ENCODE results near the gene SUMO2. TPM values are rescaled to one million over a fixed set of nuclear protein-coding genes. Genes with fewer than 3 reads are reported as not detected.

The SUMO2 gene
- total and polyA plus RNA-seq, 9 of the 15 experiments (the other 6 are each of a cell fraction or from before 2014, with no cell fraction given): 157 to 733 (median 419) TPM

- WGBS (ENCODE audit: insufficient coverage, low coverage, missing lambda C conversion rate): 77% methylated on average over 3 of the region's 3 CpGs
- no peak for TF ChIP-seq ZBED1 (IDR thresholded peaks at IDR 0.05)
- 0 out of 2 replicates have a peak, but pooled peaks have one; percentile 21 for TF ChIP-seq POLR2A (conservative IDR thresholded peaks at IDR 0.05)
- POLR2A ChIA-PET: interaction anchor here (0.7 to 4.3 kb wide), 8 partner anchors 8 to 259 kb away, joined by 3 to 25 read pairs (median 5); partner anchors contain the start of genes GGA3 and NUP85
Measured at GRCh38 chr17:75219815-75220214, 37.1 kb upstream of the SUMO2 start.

GRCh38 chr17:75218131-75218530 is 35.4 kb upstream of the SUMO2 start:
- FAIRE-seq: no peak
- no peaks in the 10 kb centered on the region for H3K27me3 ChIP-seq (ENCODE audit: control insufficient read depth in 2 of 2, insufficient read depth in 2 of 2, low read length in 2 of 2)
- H3K79me2 ChIP-seq (ENCODE audit: control insufficient read depth, insufficient read depth, low read length): 0 out of 3 replicates have a peak, but pooled peaks cover 5% of the 10 kb centered on the region
- ChIA-PET CTCF (ENCODE audit: low intra/inter-chr PET ratio) (no interaction called here), POLR2A (interaction anchor here (0.6 to 4.3 kb wide), 8 partner anchors 9 to 104 kb away, joined by 3 to 30 read pairs (median 4); partner anchors contain the start of gene NUP85)
- BruUV-seq (replicated peaks): no TSS peak
- no peak overlapping the region for H2AFZ ChIP-seq (ENCODE audit: low read depth, low read length)
- in situ Hi-C loops (cut with MboI): no loop called here
- no peak overlapping the region for H3K9ac ChIP-seq (ENCODE audit: insufficient read depth in 1 of 2, low read depth in 2 of 2, low read length in 2 of 2)
- no peak for ATAC-seq
- no peaks in the 10 kb centered on the region for H3K4me1 ChIP-seq (replicated peaks in 1 of 2; ENCODE audit: control insufficient read depth in 2 of 2, insufficient read depth in 2 of 2, low read length in 2 of 2)
- H3K9me1 ChIP-seq (ENCODE audit: control insufficient read depth, insufficient read depth, low read length): no peaks in the 10 kb centered on the region
- H3K27ac ChIP-seq (ENCODE audit: extremely low read depth, low read depth, low read length): no peak overlapping the region
- no peak for TF ChIP-seq ZNF175 (CRISPR knock-in tag; IDR thresholded peaks at IDR 0.05; ENCODE audit: low read depth)
- H3K4me3 ChIP-seq: no peak overlapping the region
- no peak for DNase-seq (ENCODE audit: extremely low read depth in 1 of 4, low spot score in 3 of 4)
- peaks cover 75% of the 10 kb centered on the region for H3K36me3 ChIP-seq (ENCODE audit: control insufficient read depth, insufficient read depth, low read length)
- intact Hi-C loops (cut with micrococcal nuclease): no loop called here
- H3K4me2 ChIP-seq (ENCODE audit: insufficient read depth, low read length): no peak overlapping the region
- H4K20me1 ChIP-seq (replicated peaks; ENCODE audit: control insufficient read depth, insufficient read depth, low read length): 0 out of 2 replicates have a peak, but pooled peaks cover 2% of the 10 kb centered on the region
- 89% methylated on average over 4 of the region's 6 CpGs for WGBS (ENCODE audit: insufficient coverage, low coverage, missing lambda C conversion rate)
- H3K9me3 ChIP-seq (replicated peaks; ENCODE audit: control insufficient read depth, insufficient read depth, low read depth, low read length): no peaks in the 10 kb centered on the region

More at GRCh38 chr17:75219815-75220214, 37.1 kb upstream of the SUMO2 start:
- no peaks in the 10 kb centered on the region for H3K4me1 ChIP-seq (replicated peaks in 1 of 2; ENCODE audit: control insufficient read depth in 2 of 2, insufficient read depth in 2 of 2, low read length in 2 of 2)
- H3K9ac ChIP-seq (ENCODE audit: insufficient read depth in 1 of 2, low read depth in 2 of 2, low read length in 2 of 2): no peak overlapping the region
- H3K27ac ChIP-seq (ENCODE audit: extremely low read depth, low read depth, low read length): no peak overlapping the region
- ATAC-seq: peak; percentile 54
- intact Hi-C loops (cut with micrococcal nuclease) (no loop called here), in situ Hi-C loops (cut with MboI) (no loop called here)
- H3K27me3 ChIP-seq (ENCODE audit: control insufficient read depth in 2 of 2, insufficient read depth in 2 of 2, low read length in 2 of 2): no peaks in the 10 kb centered on the region
- no peaks in the 10 kb centered on the region for H3K9me1 ChIP-seq (ENCODE audit: control insufficient read depth, insufficient read depth, low read length)
- 0 out of 2 replicates have a peak, but pooled peaks cover 2% of the 10 kb centered on the region for H4K20me1 ChIP-seq (replicated peaks; ENCODE audit: control insufficient read depth, insufficient read depth, low read length)
- CTCF ChIA-PET (ENCODE audit: low intra/inter-chr PET ratio): no interaction called here
- DNase-seq (ENCODE audit: extremely low read depth in 1 of 4, low spot score in 3 of 4): peak in 3 of 4 experiments; percentile 11 to 20 (median 20)
- H3K9me3 ChIP-seq (replicated peaks; ENCODE audit: control insufficient read depth, insufficient read depth, low read depth, low read length): no peaks in the 10 kb centered on the region
- FAIRE-seq: no peak
- no peak overlapping the region for H2AFZ ChIP-seq (ENCODE audit: low read depth, low read length)
- no TSS peak for BruUV-seq (replicated peaks)
- no peak overlapping the region for H3K4me2 ChIP-seq (ENCODE audit: insufficient read depth, low read length)
- H3K36me3 ChIP-seq (ENCODE audit: control insufficient read depth, insufficient read depth, low read length): peaks cover 77% of the 10 kb centered on the region
- H3K4me3 ChIP-seq: no peak overlapping the region
- H3K79me2 ChIP-seq (ENCODE audit: control insufficient read depth, insufficient read depth, low read length): 0 out of 3 replicates have a peak, but pooled peaks cover 5% of the 10 kb centered on the region

All from K562 (cell line).